Activated CD4-positive, CD25-positive, alpha-beta regulatory T cell treated with anti-CD3 and anti-CD28 coated beads, Interleukin-2, amount 50 U/mL, for 16 hours (primary cell): ENCODE measurements around the gene PI4KA.
A peak's percentile ranks its signal among the peaks of the same experiment; 100 is the strongest.
"Not testable (repeated sequence)": the region's sequence is repeated elsewhere in the genome, so short reads cannot be mapped to it uniquely, and the experiment has no call there.

Source experiments
- DNase-seq: peaks from one replicate; pipeline ENCODE4 v3.0.0-alpha.2; 2020; ENCODE audit warnings: low read depth, low spot score

The PI4KA gene

GRCh38 chr22:20725987-20726558, 132.5 kb downstream of the PI4KA start:
- DNase-seq: no peak

DNA sequence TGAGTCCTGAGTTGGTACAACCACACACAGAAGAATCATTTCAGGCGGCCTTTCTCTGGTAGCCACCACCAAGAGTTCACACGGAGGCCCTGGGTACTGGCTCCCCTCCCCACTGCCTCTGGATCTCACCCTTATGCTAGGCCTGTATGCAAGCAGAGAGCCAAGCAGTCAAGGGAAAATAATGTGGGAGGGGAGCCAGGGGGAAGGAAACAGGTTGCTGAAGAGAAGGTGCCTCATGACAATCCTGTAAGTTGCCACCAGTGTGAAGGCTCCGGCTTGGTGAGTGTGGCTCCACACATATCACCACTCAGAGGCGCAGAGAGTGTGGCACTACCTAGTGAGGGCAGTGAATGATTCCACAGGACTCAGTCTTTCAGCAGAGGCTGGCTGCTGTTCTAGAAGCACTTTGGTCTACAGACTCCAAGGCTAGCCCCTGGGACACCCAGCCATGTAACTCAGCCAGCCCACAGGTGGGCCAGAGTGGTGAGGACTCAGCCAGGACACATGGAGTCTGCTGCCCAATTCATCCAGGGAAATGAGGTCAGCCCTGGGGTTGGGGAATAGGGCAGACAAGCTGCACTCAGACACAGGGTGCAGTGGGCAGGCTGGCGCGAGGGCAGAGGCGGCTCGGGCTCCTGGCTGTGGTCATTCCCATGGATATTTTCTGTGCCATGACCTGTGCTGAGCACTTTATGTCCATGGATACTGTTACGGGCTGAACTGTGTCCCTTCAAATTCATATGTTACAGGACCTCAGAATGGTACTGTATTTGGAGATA, 133.7 kb downstream of the PI4KA start:
- DNase-seq: no peak

GRCh38 chr22:20721409-20722218, 137.0 kb downstream of the PI4KA start:
- DNase-seq: no peak

DNA sequence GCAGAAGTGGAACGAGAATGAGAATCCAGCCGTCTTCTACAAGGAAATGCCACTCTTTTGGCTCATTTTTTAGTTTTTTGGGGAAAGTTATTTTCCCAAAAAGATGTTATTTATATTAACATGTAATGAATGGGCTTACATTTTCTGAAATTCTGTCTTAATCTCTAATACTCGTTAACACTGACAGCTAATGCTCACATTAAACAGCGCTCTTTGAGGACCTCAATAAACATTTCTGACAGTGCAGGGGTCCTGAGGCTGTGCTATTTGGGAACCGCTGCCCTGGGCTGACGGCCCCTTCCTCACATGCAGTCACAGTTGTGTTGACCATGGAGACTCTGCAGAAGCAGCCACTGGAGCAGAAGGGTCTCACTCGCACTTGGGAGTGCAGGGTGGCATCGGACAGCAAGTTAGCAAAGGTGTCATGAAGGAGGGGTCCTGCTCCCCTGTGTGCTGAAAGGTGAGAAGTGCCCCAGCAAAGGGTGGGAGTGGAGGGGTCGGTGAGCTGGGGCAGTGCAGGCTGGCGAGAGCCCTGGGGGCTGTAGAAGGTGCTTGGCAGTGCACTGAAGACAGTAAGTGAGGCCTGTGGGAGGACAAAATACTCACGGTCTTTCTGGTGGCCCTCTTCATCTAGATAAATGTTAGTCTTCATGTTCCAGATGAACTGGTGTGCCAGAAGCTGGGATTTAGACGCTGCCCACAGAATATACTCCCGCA, 137.8 kb downstream of the PI4KA start:
- no peak for DNase-seq

GRCh38 chr22:20718727-20719126, 139.9 kb downstream of the PI4KA start:
- not testable (repeated sequence) for DNase-seq

GRCh38 chr22:20717981-20718380, 140.6 kb downstream of the PI4KA start:
- DNase-seq: not testable (repeated sequence)

DNA sequence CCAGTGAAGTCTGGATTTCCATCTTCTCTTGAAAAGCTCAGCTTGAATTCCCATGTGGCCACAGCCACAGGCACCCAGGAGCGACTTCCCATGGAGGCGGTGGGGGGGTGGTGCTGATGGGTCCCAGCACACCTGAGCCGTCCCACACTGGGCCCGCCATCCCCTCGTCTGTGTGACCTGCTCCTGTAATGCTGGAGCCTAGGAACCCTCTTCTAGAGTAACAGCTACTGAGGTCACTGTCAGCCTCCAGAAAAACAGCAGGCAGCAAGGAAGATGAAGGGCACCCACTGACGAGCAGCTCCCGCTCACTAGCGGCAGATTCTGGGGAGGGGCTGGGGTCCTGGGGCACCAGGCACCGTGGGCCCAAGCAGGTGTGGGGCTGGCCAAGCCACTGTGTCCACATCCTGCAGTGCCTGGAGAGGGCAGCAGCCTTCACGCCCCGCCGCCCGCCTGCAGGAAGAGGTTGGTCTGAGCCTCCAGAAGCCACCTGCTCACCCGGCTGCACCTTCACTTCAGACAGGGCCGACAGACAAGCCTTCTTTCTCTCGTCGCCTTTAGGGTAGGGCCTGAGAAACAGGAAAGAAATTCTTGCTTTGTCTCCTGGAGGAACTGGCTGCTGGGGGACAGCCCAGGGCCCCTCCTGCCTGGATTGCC, 141.3 kb downstream of the PI4KA start:
- not testable (repeated sequence) for DNase-seq

- not testable (repeated sequence) for DNase-seq
These were observed 145.5 kb downstream of the PI4KA start for GRCh38 chr22:20713116-20713515.

- not testable (repeated sequence) for DNase-seq
These were observed 148.6 kb downstream of the PI4KA start for GRCh38 chr22:20709966-20710365.

GRCh38 chr22:20707549-20708118, 151.0 kb downstream of the PI4KA start:
- not testable (repeated sequence) for DNase-seq

GRCh38 chr22:20703816-20704609, 154.6 kb downstream of the PI4KA start:
- not testable (repeated sequence) for DNase-seq

- peak; percentile 8 for DNase-seq
These were observed 155.2 kb downstream of the PI4KA start for GRCh38 chr22:20703414-20703806.

DNA sequence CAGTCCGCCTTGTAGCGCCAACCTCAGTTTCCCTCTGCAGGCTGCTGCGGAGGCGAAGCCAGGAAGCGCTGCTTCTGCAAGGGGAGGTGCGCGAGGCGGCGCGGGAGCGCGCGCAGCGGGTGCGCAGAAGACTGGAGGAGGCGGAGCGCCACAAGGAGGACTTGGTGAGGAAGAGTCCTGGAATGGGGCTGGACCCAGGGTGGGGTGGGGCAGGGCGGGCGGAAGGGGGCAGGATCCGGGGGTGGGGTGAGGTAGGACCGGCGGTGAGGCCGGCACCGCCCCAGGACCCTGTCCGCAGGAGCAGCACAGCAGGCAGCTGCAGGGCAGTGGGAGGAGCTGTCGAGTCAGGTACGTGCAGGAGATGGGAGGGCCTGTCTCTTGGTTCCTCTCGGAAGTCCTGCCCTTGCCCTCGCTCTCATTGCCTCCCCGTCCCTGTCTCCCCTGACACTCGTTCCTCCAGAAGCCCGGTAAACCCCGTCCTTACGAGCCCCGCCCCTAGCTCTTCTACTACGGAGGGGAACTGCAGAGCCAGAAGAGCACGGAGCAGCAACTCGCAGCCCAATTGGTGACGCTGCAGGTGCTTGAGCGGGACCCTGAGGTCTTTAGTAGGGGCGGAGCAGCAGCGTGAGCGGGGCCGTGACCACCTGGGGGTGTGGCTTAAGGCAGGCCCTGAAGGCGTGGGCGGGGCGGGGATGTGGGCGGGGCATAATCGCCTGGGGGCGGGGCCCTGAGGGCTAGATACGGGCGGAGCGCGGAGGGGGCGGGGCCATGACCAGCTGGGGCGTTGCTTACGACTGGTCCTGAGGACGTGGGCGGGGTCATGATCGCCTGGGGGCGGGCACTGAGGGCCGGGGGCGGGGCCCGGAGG, 155.8 kb downstream of the PI4KA start:
- peak; percentile 93 for DNase-seq

DNA sequence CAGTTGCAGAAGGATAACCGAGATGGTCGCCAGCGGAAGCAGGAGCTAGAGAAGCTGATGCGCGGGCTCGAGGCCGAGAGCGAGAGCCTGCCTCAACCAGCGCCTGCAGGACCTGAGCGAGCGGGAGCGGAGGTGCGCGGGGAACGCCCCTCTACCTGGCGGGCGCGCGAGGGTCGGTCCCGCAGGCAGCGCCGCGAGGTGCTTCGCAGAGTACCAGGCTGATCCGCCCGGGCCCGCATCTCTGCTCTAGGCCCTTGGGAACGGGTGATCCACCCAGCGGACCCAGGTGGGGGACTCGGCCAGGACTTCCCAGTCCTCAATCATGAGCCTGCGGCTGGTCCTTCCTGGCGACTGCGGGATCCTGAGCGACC, 156.5 kb downstream of the PI4KA start:
- not testable (repeated sequence) for DNase-seq

DNA sequence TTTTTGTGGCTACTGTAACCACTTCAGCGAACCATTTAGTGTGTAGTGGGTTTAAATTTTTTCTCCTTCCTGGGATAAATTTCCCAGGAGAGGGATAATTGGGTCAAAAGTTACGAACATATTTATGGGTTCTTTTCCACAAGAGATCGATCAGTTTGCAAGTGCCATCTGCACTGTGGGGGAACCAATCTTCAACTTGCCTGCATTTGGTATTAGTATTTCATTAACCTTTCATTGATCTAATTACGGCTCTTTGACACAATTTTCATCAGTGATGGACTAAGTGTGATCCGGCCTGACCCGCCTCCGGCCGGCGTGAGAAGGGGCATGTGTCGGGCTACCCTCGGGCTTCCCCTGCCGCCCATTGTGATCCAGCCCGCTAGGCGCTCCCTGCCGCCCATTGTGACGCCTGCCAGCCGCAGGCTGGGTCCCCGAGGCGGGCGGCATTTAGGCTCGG, 156.9 kb downstream of the PI4KA start:
- not testable (repeated sequence) for DNase-seq

- not testable (repeated sequence) for DNase-seq
These were observed 158.3 kb downstream of the PI4KA start for GRCh38 chr22:20700347-20700746.

DNA sequence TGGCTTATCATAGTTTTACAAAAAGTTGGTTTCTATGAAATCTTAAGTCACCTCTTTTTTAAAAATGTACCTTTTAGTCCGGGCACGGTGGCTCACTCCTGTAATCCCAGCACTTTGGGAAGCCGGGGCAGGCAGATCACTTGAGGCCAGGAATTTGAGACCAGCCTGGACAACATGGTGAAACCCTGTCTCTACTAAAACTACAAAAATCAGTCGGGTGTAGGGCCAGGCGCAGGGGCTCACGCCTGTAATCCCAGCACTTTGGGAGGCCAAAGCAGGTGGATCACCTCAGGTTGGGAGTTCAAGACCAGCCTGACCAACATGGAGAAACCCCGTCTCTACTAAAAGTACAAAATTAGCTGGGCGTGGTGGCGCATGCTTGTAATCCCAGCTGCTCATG, 158.8 kb downstream of the PI4KA start:
- not testable (repeated sequence) for DNase-seq

DNA sequence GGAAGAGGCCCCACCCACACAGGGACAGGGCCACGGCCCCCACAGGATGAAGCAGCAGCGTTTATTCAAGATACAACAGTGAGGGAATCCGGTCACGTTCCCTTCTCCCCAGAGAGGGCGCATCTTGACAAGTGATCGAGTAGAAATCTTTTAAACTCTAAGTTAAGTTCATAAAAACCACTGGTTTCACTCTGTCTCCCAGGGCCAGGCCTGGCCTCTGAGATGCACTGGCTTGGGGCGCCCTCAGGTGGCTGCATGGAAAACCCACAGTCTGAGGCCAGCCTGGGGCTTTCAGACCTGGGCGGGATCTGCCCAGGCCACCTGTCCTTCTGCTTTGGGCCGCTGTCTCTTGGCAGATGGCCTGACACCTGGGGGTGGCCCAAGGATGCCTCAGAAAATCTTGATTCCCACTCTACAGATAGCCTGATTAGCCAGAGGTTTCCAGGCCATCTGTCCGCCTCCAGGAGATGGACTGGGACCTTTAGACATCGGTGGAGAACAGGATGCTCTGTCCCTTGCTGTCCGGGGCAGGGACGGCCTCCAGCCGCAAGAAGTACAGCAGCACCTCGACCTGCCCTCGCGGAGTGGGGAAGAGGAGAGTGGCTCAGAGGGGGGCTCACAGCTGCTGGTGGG, 161.0 kb downstream of the PI4KA start:
- DNase-seq: peak; percentile 54
